NCI-H1694 (cell line): ENCODE data around the gene NTNG1.
A peak's percentile ranks its signal among the peaks of the same experiment; 100 is the strongest.

Experiments
- DNase-seq: peaks from one replicate; lab custom pipeline; 2025; lab: John Stamatoyannopoulos, UW

Gene NTNG1

DNA sequence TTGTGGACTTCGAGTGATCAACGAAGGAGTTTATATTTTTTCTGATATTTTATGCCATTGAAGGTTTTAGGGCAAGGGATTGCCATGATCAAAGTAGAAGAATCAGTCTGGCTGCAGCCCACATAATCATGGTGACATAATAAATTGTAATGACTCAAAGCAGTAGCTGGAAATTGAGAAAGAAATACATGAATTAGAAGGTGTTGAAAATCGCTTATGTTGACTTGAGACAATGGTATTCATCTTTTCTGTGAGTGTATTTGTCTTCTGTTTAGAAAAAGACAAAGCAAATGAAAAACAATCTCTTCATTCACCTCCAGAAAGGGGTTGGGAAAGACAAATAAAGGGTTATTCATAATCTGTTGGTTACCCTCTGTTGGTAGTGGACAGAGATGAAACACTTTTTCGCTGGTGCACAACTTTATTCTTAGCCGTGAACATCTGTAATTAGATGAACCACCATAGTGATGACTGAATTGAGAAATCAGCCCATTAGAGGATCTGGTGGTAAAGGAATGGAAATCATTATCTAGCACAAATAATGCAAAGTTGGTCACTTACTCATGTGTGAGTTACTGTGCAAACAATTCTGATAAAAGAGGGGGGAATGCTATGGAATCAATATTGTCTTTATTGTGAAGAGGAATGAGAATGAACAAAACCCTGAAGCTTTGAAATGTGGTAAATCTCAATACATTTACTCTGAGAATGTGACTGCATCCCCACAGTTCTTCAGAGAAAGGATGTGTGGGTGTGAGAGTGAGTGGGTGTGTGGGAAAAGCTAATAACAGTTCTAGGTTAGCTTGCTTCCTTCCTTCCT is 121.8 kb downstream of the NTNG1 start:
- DNase-seq: no peak

DNA sequence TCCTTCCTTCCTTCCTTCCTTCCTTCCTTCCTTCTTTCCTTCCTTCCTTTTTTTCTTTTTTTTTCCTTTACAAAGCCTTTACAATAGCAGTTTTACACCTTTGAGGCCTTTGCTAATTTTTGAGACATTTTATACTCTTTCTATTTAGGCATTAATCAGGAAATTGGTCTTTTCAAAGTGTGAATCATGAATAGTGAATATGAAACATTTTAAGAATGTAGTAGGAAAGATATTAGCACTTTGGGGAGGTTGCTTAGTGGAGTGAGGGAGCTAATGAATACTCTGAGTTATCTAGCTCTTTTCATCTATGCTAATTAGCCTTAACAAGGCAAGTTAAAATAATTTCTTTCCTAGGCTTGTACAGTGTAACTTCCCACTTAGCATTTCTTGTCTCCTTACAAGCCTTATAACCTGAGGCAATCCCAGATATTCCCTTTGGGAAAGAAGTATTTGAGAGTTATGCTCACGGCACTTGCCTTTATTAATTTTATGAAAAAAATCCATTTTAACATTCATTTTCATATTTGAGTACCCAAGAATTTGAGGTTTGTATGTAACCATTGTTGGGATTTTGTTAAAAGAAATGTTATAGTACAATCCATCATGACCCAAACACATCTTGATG is 122.6 kb downstream of the NTNG1 start:
- DNase-seq: no peak

DNA sequence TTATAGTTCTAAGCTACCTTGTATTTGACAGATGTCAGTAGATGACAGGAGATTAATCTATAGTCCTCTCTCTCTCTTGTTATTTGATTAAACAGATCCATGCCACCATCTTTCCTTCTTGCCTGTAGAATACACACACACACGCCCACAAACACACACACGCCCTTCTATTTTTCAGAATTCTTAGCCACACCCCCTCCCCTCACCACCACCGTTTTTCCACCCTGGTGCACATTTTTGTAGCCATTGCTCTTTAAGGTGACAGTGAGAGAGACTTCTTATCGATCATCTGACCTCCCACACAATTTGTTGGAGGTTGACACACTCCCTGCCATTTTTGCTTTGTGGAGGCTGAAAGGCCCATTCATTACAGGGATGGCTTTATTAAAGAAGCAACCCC is 123.2 kb downstream of the NTNG1 start:
- DNase-seq: no peak

GRCh38 chr1:107264561-107264960 is 123.7 kb downstream of the NTNG1 start:
- no peak for DNase-seq

GRCh38 chr1:107267489-107267888 is 126.7 kb downstream of the NTNG1 start:
- no peak for DNase-seq

DNA sequence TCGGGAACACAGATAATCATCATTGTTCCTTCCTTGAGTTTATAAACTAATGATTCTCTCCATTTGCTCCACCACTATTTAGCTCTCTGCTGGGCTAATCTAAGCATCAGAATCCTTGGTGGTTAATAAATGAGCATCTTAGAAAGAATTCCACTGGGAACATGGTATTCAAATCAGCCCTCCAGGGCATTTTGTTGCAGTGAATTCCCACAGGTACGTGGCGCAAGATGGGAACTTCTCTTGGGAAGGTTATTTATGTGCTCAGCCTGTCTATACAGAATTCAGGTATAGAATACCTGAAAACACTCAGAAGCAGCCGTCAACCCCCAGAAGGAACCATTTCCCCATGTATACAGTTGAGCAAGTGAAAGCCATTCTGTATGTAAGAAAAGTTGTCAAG is 131.5 kb downstream of the NTNG1 start:
- no peak for DNase-seq

- no peak for DNase-seq
These were observed 132.7 kb downstream of the NTNG1 start for GRCh38 chr1:107273515-107273914.

DNA sequence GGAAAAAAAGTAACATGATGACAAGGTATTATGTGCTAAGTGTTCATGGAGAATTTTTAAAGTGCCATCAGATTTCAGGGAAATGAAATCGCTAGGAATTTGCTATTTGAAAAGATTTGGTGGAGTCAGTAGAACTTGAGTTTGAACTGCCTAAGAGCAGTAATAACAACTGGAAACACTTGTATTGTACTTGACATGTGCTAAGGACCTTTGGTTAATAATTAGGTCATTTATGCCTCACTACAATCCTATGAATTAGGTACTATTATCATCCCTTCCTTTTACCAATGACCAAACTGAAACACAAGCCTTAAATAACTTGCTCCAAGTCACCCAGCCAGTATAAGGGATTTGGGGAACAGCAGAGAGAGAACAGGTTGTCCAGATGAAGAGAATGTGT is 133.4 kb downstream of the NTNG1 start:
- DNase-seq: no peak

GRCh38 chr1:107276247-107276646 is 135.4 kb downstream of the NTNG1 start:
- DNase-seq: no peak

DNA sequence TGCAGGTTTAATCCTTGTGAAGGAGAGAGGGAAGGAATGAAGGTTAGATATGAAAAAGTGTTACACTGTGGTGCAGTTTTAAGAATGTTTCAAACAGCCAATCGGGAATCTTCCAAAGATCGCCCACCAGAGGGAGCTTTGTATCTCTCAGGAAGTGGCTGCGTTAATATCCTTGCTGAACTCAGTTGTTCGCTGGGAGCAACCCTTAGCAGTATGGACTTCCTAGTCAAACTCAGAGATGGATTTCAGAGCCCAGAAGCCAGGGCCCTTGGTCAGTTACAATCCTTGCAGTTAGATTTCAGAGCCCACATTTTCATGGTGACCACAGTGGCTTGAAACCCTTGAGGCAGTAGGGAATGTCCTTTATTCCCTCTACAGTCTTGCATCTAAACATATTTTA is 136.2 kb downstream of the NTNG1 start:
- peak; percentile 77 for DNase-seq

DNA sequence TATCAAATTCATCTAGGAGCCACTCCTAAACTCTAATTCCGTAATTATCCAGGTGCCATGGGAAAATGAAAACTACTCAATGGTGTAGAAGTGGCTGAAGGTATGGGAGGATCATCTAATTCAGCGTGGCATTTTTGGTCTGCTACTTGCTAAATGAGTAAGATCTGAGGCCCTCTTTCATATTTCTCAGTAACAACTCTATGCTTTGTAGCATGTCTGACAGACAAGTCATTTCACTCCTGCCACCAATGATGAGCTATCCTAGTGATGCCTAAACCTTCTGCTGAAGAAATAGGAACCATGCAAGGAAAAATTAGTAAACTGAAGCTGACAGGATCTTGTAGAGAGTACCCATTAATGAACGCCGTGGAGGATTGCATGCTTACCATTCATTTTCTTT is 145.3 kb downstream of the NTNG1 start:
- no peak for DNase-seq

- no peak for DNase-seq
These were observed 151.1 kb downstream of the NTNG1 start for GRCh38 chr1:107291987-107292386.

DNA sequence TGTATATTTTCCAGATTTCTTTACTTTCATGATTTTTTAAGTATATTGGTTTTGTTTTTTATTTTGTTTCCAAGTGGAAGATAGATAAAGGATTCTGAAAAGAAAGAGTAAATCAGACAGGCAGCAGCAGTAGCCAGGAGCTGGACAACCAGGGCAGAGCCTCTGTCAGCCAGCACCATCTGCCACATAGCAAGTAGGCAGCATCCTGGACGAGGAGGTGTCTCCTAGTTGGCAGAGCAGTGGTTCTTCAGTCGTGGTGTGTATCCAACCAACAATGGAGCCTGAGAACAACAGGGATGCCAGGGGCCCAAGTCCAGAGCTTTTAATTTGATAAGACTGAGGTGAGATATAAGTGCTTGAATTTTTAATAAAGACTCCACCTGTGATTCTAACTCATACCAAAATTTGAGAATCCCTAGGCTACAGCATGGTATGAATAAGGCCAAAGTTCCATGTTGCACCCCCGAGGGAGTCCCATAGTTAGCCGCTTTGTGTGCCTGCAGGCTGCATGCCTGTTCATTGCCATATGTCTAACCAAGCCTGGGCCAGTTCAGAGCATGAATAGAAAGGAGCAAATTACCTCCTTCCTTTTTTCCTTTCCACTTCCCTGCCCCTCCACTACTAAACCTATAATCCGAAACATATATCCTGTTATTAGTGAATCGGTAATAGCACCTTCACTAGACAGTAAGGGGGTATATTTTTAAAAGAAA is 153.2 kb downstream of the NTNG1 start:
- no peak for DNase-seq

- DNase-seq: no peak
These were observed 153.8 kb downstream of the NTNG1 start for GRCh38 chr1:107294686-107295085.

GRCh38 chr1:107297681-107298080 is 156.8 kb downstream of the NTNG1 start:
- DNase-seq: no peak

DNA sequence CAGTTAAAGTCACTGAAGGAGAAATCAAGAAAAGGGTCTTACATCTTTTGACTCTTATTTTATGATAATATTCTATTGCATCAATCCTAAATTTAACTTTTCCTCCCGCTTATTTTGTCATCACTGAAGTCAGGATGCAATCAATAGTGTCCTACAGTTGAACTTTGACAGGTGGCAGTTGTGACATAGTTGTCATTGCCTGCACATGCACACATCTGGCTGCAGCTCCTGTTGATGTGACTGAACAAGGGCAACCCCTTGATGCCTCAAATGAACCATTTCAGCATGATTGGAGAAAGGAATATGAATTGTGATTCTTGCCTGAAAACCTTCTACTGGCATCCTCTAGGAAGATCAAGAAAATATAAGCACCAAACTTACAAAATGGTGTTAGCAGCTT is 157.7 kb downstream of the NTNG1 start:
- no peak for DNase-seq

DNA sequence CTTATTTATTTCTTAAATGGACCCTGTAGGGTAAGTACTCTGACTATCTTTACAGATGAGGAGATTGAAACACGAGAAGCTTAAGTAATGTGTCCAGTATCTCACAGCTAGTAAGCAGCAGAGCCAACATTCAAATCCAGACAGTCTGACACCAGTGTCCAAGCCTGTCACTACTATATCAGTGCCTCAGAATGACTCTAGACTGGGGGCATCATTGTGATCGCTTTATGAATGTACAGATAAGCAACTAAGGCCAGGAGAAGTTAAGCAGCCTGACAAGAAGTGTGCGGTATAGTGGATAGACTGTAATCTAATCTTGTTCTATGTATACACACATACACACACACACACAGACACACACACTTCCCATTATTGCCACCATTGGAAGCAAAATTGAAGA is 158.7 kb downstream of the NTNG1 start:
- DNase-seq: no peak

DNA sequence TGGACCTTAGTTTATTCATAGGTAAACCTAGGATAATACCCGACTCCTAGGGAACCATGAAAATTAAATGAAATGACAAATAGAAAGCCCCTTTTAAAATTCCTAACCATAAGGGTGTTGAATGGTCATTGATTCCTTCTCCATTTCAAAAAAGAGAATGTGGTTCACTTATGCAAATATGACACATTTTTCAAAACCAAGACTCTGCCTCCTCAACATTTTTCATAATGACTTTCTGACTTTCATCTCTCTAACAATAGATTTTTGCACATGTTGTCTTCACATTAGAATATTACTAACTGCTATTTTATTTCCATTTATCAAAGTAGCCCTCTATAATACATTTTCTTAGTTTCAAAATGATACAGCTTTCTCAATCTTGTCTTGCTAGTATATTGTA is 169.1 kb downstream of the NTNG1 start:
- DNase-seq: no peak

GRCh38 chr1:107315652-107316051 is 174.8 kb downstream of the NTNG1 start:
- DNase-seq: no peak

DNA sequence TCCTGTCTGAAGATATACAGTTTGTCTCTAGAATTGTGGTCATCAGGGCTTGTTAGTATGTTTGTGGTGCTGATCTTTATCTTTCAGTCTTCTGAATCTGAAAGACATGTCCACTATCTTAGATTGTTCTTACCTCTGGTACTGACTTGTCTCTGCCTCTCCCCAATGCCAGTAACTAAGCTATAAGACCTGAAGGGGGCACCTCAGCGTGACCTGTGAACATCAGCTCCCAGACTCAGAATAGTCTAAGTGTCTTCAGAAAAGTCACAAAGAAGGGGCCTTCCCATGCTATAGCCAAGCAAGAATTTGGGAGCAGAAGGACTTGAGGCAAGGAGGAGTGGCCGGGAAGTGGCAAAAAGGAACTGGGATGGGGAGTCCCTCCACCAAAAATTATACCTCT is 178.1 kb downstream of the NTNG1 start:
- no peak for DNase-seq

DNA sequence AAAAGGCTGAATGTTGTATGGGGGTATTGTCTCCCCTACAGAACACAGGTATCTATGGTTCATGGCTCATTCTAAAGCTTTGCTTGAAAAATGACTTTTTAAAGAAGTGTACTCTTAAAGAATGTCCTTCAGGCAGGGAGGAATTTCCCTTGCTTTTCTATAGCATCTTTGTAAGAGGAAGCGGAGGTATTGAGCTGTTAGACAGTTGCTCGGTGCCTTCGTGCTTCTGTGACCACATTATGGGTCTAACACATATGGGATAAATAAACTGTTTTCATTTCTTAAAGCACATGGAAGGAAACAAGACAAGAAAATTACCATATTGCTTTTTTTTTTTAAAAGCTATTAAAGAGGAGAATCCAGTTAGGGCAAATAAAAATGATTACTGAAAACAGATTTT is 182.9 kb downstream of the NTNG1 start:
- DNase-seq: no peak

- DNase-seq: peak; percentile 82
These were observed 186.1 kb downstream of the NTNG1 start for GRCh38 chr1:107326824-107327445.

DNA sequence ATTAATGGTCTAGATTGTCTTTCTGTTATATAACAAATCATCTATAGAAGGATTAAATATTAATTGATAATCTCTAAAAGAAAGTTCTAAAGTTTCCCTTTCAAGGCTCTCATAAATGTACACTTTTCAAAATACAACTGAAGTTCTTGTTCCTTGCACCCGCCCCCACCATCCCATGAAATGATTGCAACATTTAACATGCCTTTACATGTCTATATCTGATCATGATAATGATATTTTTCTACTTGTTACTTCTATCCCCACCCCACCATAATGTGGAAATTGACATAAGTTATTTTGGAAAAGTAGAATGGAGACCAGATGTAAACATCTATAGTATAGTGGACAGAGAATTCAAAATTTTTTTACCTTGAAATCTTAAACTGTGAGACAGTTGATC is 186.6 kb downstream of the NTNG1 start:
- DNase-seq: no peak
